Stomach (tissue), 9 donors: Measurements from ENCODE around the gene UBE2D2. TPM values are rescaled to one million over a fixed set of nuclear protein-coding genes. Genes with fewer than 3 reads are reported as not detected.

ENCODE experiments used
- DNase-seq, 2 donors: peaks; one replicate each; pipeline versions ENCODE4 v3.0.0 to v3.0.0-alpha.2; 2013 to 2019
- H3K27ac ChIP-seq, 5 donors: fragments of 200-600 bp in 4 of 5; sonication (generic) in 4 of 5; one replicate each; pipeline ENCODE4 v1.5.1; 2013 to 2019; ENCODE audit warnings: mild to moderate bottlenecking in 1 of 5, moderate library complexity in 1 of 5
- H3K27me3 ChIP-seq, 3 donors: fragments of 200-600 bp; sonication (generic); one replicate each; pipeline ENCODE4 v1.5.1; 2017 to 2019; ENCODE audit warnings: mixed run types in 1 of 3
- H3K36me3 ChIP-seq, 4 donors: fragments of 200-600 bp; sonication (generic); 1 replicate in 3 of 4; 2 replicates in 1 of 4; pipeline ENCODE4 v1.5.1; 2016 to 2019
- H3K4me1 ChIP-seq, 4 donors: fragments of 200-600 bp; sonication (generic); one replicate each; pipeline ENCODE4 v1.5.1; 2016 to 2019
- H3K4me3 ChIP-seq, 4 donors: fragments of 200-600 bp; sonication (generic) in 3 of 4; one replicate each; pipeline ENCODE4 v1.5.1; 2016 to 2019; ENCODE audit warnings: mild to moderate bottlenecking in 1 of 4
- H3K9me3 ChIP-seq, 4 donors: fragments of 200-600 bp; sonication (generic); one replicate each; pipeline ENCODE4 v1.5.1; 2016 to 2019
- CTCF ChIP-seq, 7 experiments: fragments of 450-650 bp in 4 of 7; fragments of 200-600 bp in 3 of 7; sonication (generic) in 3 of 7; IDR thresholded peaks; one replicate each; pipeline ENCODE4 v1.5.1; 2016 to 2019; ENCODE audit warnings: antibody characterized with exemption in 7 of 7, control low read depth in 2 of 7, mild to moderate bottlenecking in 1 of 7
- EP300 ChIP-seq: sonication (generic); formaldehyde crosslinking; IDR thresholded peaks from one replicate; pipeline ENCODE4 v1.6.1; 2017; ENCODE audit warnings: antibody characterized with exemption
- POLR2A ChIP-seq, 4 donors: fragments of 450-650 bp; IDR thresholded peaks; one replicate each; pipeline ENCODE4 v1.6.1; 2016; ENCODE audit warnings: antibody characterized with exemption in 4 of 4, control low read depth in 2 of 4, mild to moderate bottlenecking in 1 of 4, moderate library complexity in 1 of 4
- POLR2AphosphoS5 ChIP-seq, 3 donors: sonication (generic); formaldehyde crosslinking; IDR thresholded peaks; one replicate each; pipeline ENCODE4 v1.6.1; 2016; ENCODE audit warnings: antibody characterized with exemption in 3 of 3
- WGBS, 5 donors: extraction: QIAGEN DNeasy Blood & Tissue Kit in 3 of 5; methylation state at CpG; one replicate each; pipeline versions ENCODE4 v1.1.5 to v1.1.7; 2013 to 2018; 5-methylcytosine and 5-hydroxymethylcytosine counted together
- intact Hi-C: fragments of 100-400 bp; cut with DNase I; formaldehyde crosslinking; loops from one replicate; pipeline ENCODE4 v1.15.1; 2023; ENCODE audit warnings: low total_unique reads
- polyA plus RNA-seq, 3 donors: library from polyadenylated mRNA; stranded (reverse); fragments of 200-250 nt; gene quantifications; one replicate each; pipeline ENCODE4 v1.2.3, GENCODE V29; 2013
- total RNA-seq, 5 donors: library from RNA; depleted of rRNA; stranded (reverse); fragments of >200 nt; gene quantifications; one replicate each; pipeline versions ENCODE4 v1.1.0 to v1.2.3, GENCODE V29; 2014 to 2016
- donor health status: healthy with polysubstance abuse.
- donor health status: Bipolar disorder and iron deficiency.
- donor health status: healthy.

UBE2D2 gene
- total and polyA plus RNA-seq, 8 donors, result 29.8 to 220 (median 75.6) TPM

GRCh38 chr5:139569270-139569955 lies 8.3 kb downstream of the UBE2D2 start:
- peaks cover 0 to 25% (median 24%) of the 10 kb centered on the region in 4 donors for H3K36me3 ChIP-seq
- no peaks in the 10 kb centered on the region for H3K9me3 ChIP-seq
- no peak overlapping the region for H3K4me3 ChIP-seq
- H3K4me1 ChIP-seq, result peaks cover 37 to 99% (median 72%) of the 10 kb centered on the region in 4 donors
- TF ChIP-seq POLR2A (IDR thresholded peaks at IDR 0.05) (no peak), CTCF (IDR thresholded peaks at IDR 0.05) (no peak)
- intact Hi-C loops, result no loop called here
- no peak overlapping the region for H3K27ac ChIP-seq
- H3K27me3 ChIP-seq, result no peaks in the 10 kb centered on the region
- DNase-seq, result no peak
- 61 to 68% (median 63%) methylated on average over 2 of the region's 2 CpGs for WGBS, 5 donors

- Histone ChIP-seq H3K4me3 (no peak overlapping the region), H3K27ac (peak overlapping the region in 3 of 5 donors; percentile 24 to 66 (median 63)), H3K4me1 (peaks cover 27 to 99% (median 65%) of the 10 kb centered on the region in 4 donors), H3K9me3 (no peaks in the 10 kb centered on the region), H3K36me3 (peaks cover 0 to 25% (median 23%) of the 10 kb centered on the region in 4 donors), H3K27me3 (no peaks in the 10 kb centered on the region)
- 29 to 61% (median 36%) methylated on average over 3 of the region's 3 CpGs for WGBS, 5 donors
- DNase-seq, result no peak
- intact Hi-C loops, result no loop called here
- TF ChIP-seq POLR2AphosphoS5 (IDR thresholded peaks at IDR 0.05) (no peak), CTCF (IDR thresholded peaks at IDR 0.05) (no peak), EP300 (no peak), POLR2A (IDR thresholded peaks at IDR 0.05) (no peak)
Measured at GRCh38 chr5:139571543-139571942, 10.4 kb downstream of the UBE2D2 start.

- Histone ChIP-seq H3K9me3 (no peaks in the 10 kb centered on the region), H3K4me1 (peaks cover 23 to 99% (median 65%) of the 10 kb centered on the region in 4 donors), H3K27ac (peak overlapping the region in 3 of 5 donors; percentile 24 to 66 (median 63)), H3K4me3 (no peak overlapping the region), H3K36me3 (peaks cover 0 to 25% (median 23%) of the 10 kb centered on the region in 4 donors), H3K27me3 (no peaks in the 10 kb centered on the region)
- TF ChIP-seq CTCF (IDR thresholded peaks at IDR 0.05) (no peak), POLR2AphosphoS5 (IDR thresholded peaks at IDR 0.05) (peak in 1 of 3 donors; percentile 14), EP300 (no peak), POLR2A (IDR thresholded peaks at IDR 0.05) (no peak)
- DNase-seq, result no peak
- intact Hi-C loops, result no loop called here
- 21 to 51% (median 42%) methylated on average over 1 of the region's 1 CpG for WGBS, 5 donors
Measured at GRCh38 chr5:139571966-139572365, 10.8 kb downstream of the UBE2D2 start.

GRCh38 chr5:139574641-139575312 lies 13.6 kb downstream of the UBE2D2 start:
- WGBS, 5 donors, result 65 to 69% (median 66%) methylated on average over 4 of the region's 4 CpGs
- peak in 1 of 2 donors; percentile 58 for DNase-seq

More at GRCh38 chr5:139574641-139575312, 13.6 kb downstream of the UBE2D2 start:
- Histone ChIP-seq H3K4me1 (peaks cover 28 to 98% (median 70%) of the 10 kb centered on the region in 4 donors), H3K27me3 (no peaks in the 10 kb centered on the region), H3K27ac (no peak overlapping the region), H3K36me3 (peaks cover 0 to 17% (median 15%) of the 10 kb centered on the region in 4 donors), H3K4me3 (no peak overlapping the region), H3K9me3 (no peaks in the 10 kb centered on the region)
- intact Hi-C loops, result no loop called here
- TF ChIP-seq CTCF (IDR thresholded peaks at IDR 0.05), result peak in 4 of 7 experiments; percentile 14 to 40 (median 33)
- no peak for TF ChIP-seq POLR2A (IDR thresholded peaks at IDR 0.05)
